Dermis microvascular lymphatic vessel endothelial cell (primary cell): ENCODE measurements around the gene ADPGK. TPM values are rescaled to one million over a fixed set of nuclear protein-coding genes. Genes with fewer than 3 reads are reported as not detected.

Source experiments
- DNase-seq, 2 donors: peaks; one replicate each; pipeline versions ENCODE4 v3.0.0 to v3.0.0-alpha.2; 2010; ENCODE audit warnings: low read depth in 2 of 2
- total RNA-seq: library from RNA; depleted of rRNA; stranded (reverse); fragments of >200 nt; gene quantifications from 2 replicates; pipeline ENCODE4 v1.2.1, GENCODE V29; 2014

Gene ADPGK
- total RNA-seq, 1 donor from 2014 or later: 29.3 TPM

- no peak for DNase-seq
Observed at GRCh38 chr15:72790302-72790910, 6.8 kb upstream of the ADPGK start.

- no peak for DNase-seq
Observed at GRCh38 chr15:72787526-72787925, 4.0 kb upstream of the ADPGK start.

- no peak for DNase-seq
Observed at GRCh38 chr15:72786676-72787345, 3.3 kb upstream of the ADPGK start.

- no peak for DNase-seq
Observed at GRCh38 chr15:72786242-72786641, 2.7 kb upstream of the ADPGK start.

- no peak for DNase-seq
Observed at GRCh38 chr15:72785841-72786240, 2.3 kb upstream of the ADPGK start.

GRCh38 chr15:72785432-72785831, 1.9 kb upstream of the ADPGK start:
- DNase-seq: no peak

GRCh38 chr15:72784456-72784876, 908 bp upstream of the ADPGK start:
- no peak for DNase-seq

GRCh38 chr15:72783004-72783639, 436 bp downstream of the ADPGK start:
- DNase-seq: peak in 1 of 2 donors; percentile 6

- no peak for DNase-seq
Observed at GRCh38 chr15:72782274-72783003, 1.1 kb downstream of the ADPGK start.

GRCh38 chr15:72781631-72782030, 1.9 kb downstream of the ADPGK start:
- DNase-seq: no peak

- no peak for DNase-seq
Observed at GRCh38 chr15:72778796-72779195, 4.8 kb downstream of the ADPGK start.

GRCh38 chr15:72774696-72775383, 8.7 kb downstream of the ADPGK start:
- no peak for DNase-seq

GRCh38 chr15:72771329-72771725, 12.2 kb downstream of the ADPGK start:
- DNase-seq: no peak

- no peak for DNase-seq
Observed at GRCh38 chr15:72770673-72771328, 12.8 kb downstream of the ADPGK start.

- DNase-seq: no peak
Observed at GRCh38 chr15:72766780-72767179, 16.8 kb downstream of the ADPGK start.

GRCh38 chr15:72766025-72766424, 17.5 kb downstream of the ADPGK start:
- no peak for DNase-seq

- DNase-seq: no peak
Observed at GRCh38 chr15:72764656-72765055, 18.9 kb downstream of the ADPGK start.

GRCh38 chr15:72760590-72761260, 22.8 kb downstream of the ADPGK start:
- DNase-seq: no peak

- peak in 1 of 2 donors; percentile 88 for DNase-seq
Observed at GRCh38 chr15:72758182-72758581, 25.4 kb downstream of the ADPGK start.

- DNase-seq: no peak
Observed at GRCh38 chr15:72754096-72754495, 29.5 kb downstream of the ADPGK start.
